NK-92 (cell line): ENCODE results near the gene MDFIC.

ENCODE experiments used
- DNase-seq: peaks from one replicate; lab custom pipeline; 2025; ENCODE audit not compliant: unreplicated experiment; lab: John Stamatoyannopoulos, UW

Gene MDFIC

DNA sequence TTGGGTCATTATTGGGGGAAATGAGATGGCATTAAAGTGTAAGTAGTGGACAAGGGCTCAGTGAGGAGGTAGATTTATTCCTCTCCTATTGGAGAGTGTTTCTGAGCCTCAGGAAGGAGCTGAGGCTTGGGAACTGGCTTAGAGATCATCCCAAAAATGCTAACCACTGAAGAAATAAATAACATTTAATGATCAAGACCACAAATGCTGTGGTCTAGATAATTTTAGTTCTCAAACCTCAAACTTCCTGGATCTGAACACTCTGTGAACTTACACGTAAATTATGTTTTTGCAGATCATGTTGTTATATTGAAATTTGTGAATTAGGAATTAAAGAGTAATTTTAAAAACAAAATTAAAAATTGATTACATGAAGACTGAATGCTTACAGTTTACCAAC, 27.3 kb downstream of the MDFIC start:
- DNase-seq: no peak

DNA sequence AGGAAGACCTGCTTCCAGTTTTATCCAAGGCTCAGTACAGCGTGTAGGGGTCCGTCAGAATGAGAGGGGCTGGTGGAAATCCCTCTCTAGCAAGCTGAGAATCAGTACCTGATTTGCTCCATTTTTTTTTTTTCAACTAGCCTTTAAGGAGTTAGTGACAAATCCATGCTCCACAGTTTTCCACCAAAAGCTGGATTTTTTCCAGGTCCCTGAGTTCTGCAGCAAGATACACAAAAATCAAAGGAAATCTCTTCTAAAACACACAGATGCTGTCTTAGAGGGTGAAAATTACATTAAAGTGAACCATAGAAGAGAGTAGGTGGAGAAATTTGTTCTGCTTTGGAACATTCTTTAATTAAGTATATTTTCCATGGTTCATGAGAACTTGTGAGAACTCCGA, 30.4 kb downstream of the MDFIC start:
- no peak for DNase-seq

DNA sequence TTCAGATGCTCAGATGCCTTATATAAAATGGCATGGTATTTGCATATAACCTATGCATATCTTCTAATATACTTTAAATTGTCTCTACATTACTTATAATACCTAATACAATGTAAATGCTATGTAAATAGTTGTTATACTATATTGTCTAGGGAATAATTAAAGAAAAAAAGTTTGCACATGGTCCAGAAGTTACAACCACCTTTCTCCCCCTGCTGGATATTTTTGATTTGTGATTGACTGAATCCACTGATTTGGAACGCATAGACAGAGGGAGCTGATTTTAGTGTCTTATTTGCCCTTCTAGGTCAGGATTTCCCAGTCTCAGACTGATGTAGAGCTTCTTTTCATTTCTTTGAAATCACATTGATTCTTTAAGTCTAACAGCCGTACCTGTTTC, 31.8 kb downstream of the MDFIC start:
- no peak for DNase-seq

DNA sequence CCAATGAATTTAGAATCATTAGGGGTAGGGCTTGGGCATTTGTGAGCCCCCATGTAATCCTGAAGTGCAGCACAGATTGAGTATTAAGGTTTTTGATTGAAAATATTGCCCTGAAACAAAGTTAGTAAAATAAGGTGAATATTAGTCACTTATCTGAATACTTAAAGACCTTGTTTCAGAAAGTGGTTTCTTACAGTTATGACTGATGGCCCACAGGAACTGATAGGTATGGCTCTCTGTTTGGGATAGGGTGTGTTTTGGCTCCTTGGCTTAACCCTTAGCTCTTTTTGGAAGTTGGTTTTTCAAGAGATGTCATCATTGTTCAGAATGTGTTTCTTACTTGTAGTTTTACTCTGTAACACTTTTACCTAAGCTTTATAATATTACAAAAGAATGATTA, 34.8 kb downstream of the MDFIC start:
- no peak for DNase-seq

GRCh38 chr7:114957444-114957843, 35.5 kb downstream of the MDFIC start:
- DNase-seq: no peak

GRCh38 chr7:114959931-114960330, 38.0 kb downstream of the MDFIC start:
- DNase-seq: no peak

GRCh38 chr7:114962441-114962840, 40.5 kb downstream of the MDFIC start:
- no peak for DNase-seq

GRCh38 chr7:114966156-114966555, 44.3 kb downstream of the MDFIC start:
- no peak for DNase-seq

DNA sequence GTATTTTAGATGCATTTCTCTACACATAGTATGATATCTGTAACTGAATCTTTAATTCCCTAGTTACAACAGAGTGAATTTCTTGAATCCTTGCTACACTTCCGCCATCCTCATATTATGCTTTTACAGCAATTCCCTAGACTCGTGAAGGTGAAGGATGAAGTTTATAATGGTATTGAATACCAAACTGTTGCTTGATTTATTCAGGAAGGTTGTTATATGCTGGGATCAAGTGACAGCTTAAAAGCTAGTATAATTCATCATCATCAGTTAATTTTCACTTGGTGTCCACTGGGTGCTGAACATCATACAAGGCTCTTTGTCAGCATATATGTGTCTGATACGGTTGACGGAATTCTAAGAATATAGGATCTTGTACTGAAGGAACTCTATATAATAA, 47.2 kb downstream of the MDFIC start:
- no peak for DNase-seq

- no peak for DNase-seq
Measured at GRCh38 chr7:114970308-114970707, 48.4 kb downstream of the MDFIC start.

DNA sequence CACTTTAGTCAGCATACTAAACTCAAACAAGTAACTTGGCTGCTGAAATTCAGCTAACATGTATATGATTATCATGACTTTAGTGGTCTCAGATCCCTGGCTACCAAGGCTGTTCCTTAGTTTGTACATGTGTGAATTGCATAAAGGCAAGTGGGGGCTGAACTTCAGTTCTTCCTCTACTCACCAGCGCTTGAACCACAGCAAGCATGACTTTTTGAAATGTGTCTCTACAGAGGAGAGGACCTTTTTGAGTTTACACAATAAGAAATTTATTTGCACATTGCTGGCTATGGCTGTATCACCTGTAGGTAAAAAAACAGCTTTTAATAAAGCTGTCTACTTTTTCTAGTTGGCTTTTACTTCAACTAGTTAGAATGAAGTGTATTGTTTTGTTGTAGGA, 48.8 kb downstream of the MDFIC start:
- no peak for DNase-seq

DNA sequence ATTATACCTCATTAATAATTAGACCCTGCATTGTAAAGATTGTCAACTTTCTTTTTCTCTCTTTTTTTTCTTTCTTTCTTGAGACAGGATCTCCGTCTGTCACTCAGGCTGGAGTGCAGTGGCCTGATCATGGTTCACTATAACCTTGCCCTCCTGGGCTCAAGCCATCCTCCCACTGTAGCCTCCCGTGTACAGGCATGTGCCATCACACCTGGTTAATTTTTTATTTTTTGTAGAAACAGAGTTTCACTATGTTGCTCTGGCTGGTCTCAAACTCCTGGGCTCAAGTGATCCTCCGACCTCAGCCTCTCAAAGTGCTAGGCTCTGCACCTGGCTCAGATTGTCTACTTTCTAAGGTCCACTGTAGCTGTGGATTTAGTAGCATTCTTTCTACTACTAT, 50.7 kb downstream of the MDFIC start:
- no peak for DNase-seq

GRCh38 chr7:114973147-114973546, 51.3 kb downstream of the MDFIC start:
- DNase-seq: no peak

- no peak for DNase-seq
Measured at GRCh38 chr7:114975401-114975800, 53.5 kb downstream of the MDFIC start.

- no peak for DNase-seq
Measured at GRCh38 chr7:114976666-114977065, 54.8 kb downstream of the MDFIC start.

GRCh38 chr7:114977277-114977676, 55.4 kb downstream of the MDFIC start:
- DNase-seq: no peak

DNA sequence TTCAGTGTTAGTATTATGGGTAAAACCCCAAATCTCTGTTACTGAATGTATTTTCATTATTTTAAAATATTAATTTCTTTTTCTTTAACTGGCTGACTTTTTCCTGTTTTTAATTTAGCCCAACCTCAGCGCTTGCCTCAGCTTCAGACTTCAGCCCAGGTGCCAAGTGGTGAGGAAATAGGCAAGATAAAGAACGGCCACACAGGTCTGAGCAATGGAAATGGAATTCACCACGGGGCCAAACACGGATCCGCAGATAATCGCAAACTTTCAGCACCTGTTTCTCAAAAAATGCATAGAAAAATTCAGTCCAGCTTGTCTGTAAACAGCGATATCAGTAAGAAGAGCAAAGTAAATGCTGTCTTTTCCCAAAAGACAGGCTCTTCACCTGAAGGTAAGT, 57.5 kb downstream of the MDFIC start:
- DNase-seq: no peak

DNA sequence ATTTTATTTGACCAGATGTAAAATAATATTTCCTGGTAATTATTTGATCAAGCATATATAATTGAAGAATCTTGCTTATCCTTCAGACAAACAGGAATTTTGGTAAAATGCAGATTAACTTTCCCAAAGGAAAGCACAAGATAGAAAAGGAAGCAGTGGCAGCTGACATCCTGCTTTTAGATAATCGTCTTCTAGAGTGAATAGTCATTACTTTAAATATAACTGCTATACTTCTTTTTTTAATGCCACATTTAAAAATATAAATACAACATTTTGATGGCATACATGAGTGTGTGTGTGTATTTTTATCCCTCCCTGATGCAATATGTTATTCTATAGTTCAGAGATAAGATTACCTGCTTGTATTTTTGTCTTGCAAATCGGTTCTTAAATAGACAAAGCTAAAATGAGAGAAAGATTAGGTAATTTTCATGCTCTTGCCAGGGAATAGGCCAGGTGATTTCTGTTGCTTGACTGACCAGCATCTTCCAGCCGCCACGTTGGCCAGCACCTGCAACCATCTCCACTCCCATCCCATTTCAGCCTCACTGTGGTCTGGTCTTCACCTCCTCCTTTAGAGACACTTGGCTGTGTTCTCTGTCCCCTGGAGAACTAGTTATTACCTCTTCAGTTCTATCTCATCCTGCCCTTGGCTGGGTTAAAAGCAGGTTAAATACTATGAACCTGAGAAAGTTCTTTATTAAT, 58.1 kb downstream of the MDFIC start:
- no peak for DNase-seq

DNA sequence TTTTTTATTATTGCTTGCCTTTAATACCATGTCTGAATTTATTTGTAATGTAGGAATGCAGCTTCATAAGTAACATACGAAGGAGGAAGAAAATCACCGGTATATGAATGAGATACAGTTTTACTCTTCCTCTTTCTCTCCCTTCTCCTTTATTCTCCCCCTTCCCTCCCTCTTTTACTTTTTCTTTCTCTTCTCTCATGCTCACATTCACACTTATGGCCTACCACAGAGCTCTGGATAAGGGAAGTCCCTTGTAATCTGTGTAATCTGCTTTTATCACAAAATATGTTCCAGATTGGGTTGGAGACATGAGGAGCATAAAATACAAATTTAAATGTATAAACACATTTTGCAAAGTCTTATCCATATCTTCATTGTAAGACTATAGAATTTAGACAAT, 59.4 kb downstream of the MDFIC start:
- no peak for DNase-seq

- DNase-seq: no peak
Measured at GRCh38 chr7:114985116-114985715, 63.3 kb downstream of the MDFIC start.

DNA sequence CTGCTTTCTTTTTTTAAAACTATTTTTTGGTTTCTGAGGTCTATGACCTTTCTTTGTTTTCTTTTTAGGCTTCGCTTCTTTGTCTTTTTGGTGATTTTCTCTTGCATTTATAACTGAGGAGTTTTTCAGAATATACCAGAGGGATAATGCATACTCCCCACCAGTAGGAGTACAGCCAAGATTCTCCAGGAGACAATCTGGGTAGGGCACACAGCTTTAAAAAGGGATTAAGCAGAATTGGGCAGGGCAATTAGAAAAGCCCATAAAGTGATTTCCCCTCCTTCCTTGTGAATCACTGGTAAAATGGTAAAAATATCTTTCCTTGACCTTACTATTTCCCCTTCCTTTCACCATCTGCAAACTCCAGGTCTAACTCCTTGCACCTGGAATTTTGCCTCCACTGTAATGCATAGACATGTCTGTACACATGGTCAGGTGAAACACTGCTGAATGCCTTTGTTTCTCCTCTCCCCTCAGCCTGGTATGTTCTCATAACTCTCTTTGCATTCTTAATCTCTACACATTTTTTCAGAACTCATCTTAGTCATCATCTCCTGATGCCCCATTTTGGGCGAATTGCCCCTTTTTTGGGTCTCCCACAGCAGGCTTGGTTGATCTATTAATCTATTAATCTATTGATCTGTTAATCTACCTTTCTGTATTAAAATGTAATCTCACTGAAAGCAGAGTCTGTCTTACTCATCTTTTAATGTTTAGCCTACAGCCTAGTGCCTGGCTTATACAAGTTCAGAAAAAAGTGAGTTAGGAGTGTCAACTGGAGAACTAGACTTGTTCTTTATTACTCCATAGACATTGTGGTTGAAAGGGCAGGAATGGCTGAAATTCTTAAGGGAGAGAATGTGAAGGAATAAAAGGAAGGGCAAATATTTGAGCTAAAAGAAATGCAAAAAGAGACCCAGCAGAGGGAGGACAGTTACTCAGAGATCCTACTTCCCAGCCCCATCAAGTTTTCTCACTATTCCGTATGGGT, 64.6 kb downstream of the MDFIC start:
- DNase-seq: no peak

DNA sequence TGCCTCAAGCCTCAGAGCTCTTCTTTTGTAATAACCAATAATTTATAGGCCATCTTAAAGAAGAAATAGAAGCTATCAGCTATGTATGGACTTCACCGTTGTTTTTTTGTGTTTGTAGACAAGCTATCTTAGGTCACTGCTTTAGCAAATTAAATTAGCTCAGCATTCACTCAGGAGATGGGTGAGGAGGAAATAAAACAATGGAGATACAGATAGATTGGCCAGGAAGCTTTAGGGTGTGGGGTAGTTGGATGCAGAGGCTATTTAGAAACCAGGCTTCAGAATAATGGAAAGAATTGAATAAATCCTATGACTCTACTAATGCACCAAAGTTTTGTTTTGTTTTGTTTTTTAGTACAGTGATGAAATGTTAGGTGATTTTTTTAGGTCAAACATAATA, 66.1 kb downstream of the MDFIC start:
- no peak for DNase-seq
